Measurements from ENCODE around the gene CCDC183. TPM values are rescaled to one million over a fixed set of nuclear protein-coding genes. Genes with fewer than 3 reads are reported as not detected.

CCDC183 gene
- total RNA-seq, 1 donor: under 0.01 TPM

- H4K20me1 ChIP-seq (ENCODE audit: insufficient read depth, low read length): peaks cover 12% of the 10 kb centered on the region
- H3K4me1 ChIP-seq (ENCODE audit: insufficient read depth, low read length): peaks cover 9% of the 10 kb centered on the region
- peaks cover 7% of the 10 kb centered on the region for H3K79me2 ChIP-seq (ENCODE audit: insufficient read depth, low read length)
- TF ChIP-seq CTCF (IDR thresholded peaks at IDR 0.05; ENCODE audit: extremely low read depth, low read depth, low read length): no peak
- no peak overlapping the region for H3K4me3 ChIP-seq (ENCODE audit: insufficient read depth, low read length)
- no peak overlapping the region for H3K27ac ChIP-seq (ENCODE audit: low read depth, low read length)
- no peak overlapping the region for H2AFZ ChIP-seq (ENCODE audit: low read length)
- H3K36me3 ChIP-seq (ENCODE audit: insufficient read depth, low read length): peaks cover 15% of the 10 kb centered on the region
- DNase-seq (ENCODE audit: insufficient read length, low spot score, missing footprints): peak; percentile 85
- H3K27me3 ChIP-seq (ENCODE audit: insufficient read depth, low read length): no peaks in the 10 kb centered on the region
- H3K4me2 ChIP-seq (ENCODE audit: insufficient read depth, low read length): no peak overlapping the region
- H3K9me3 ChIP-seq (ENCODE audit: low read depth, low read length): no peaks in the 10 kb centered on the region
Observed at GRCh38 chr9:136853596-136854112, 57.5 kb downstream of the CCDC183 start.

GRCh38 chr9:136854113-136854841 lies 58.1 kb downstream of the CCDC183 start:
- Histone ChIP-seq H3K4me1 (ENCODE audit: insufficient read depth, low read length) (peaks cover 14% of the 10 kb centered on the region), H3K79me2 (ENCODE audit: insufficient read depth, low read length) (peaks cover 7% of the 10 kb centered on the region), H3K27ac (ENCODE audit: low read depth, low read length) (no peak overlapping the region), H3K9me3 (ENCODE audit: low read depth, low read length) (no peaks in the 10 kb centered on the region), H4K20me1 (ENCODE audit: insufficient read depth, low read length) (peaks cover 14% of the 10 kb centered on the region), H3K36me3 (ENCODE audit: insufficient read depth, low read length) (peaks cover 15% of the 10 kb centered on the region), H2AFZ (ENCODE audit: low read length) (no peak overlapping the region), H3K4me3 (ENCODE audit: insufficient read depth, low read length) (no peak overlapping the region), H3K27me3 (ENCODE audit: insufficient read depth, low read length) (no peaks in the 10 kb centered on the region), H3K4me2 (ENCODE audit: insufficient read depth, low read length) (no peak overlapping the region)
- TF ChIP-seq CTCF (IDR thresholded peaks at IDR 0.05; ENCODE audit: extremely low read depth, low read depth, low read length): no peak
- peak; percentile 77 for DNase-seq (ENCODE audit: insufficient read length, low spot score, missing footprints)

GRCh38 chr9:136854842-136855460 lies 58.8 kb downstream of the CCDC183 start:
- Histone ChIP-seq H3K27ac (ENCODE audit: low read depth, low read length) (no peak overlapping the region), H3K79me2 (ENCODE audit: insufficient read depth, low read length) (peaks cover 3% of the 10 kb centered on the region), H3K4me1 (ENCODE audit: insufficient read depth, low read length) (peaks cover 16% of the 10 kb centered on the region), H2AFZ (ENCODE audit: low read length) (no peak overlapping the region), H3K27me3 (ENCODE audit: insufficient read depth, low read length) (no peaks in the 10 kb centered on the region), H3K4me3 (ENCODE audit: insufficient read depth, low read length) (no peak overlapping the region), H3K4me2 (ENCODE audit: insufficient read depth, low read length) (no peak overlapping the region), H3K36me3 (ENCODE audit: insufficient read depth, low read length) (peaks cover 15% of the 10 kb centered on the region), H4K20me1 (ENCODE audit: insufficient read depth, low read length) (peaks cover 18% of the 10 kb centered on the region), H3K9me3 (ENCODE audit: low read depth, low read length) (no peaks in the 10 kb centered on the region)
- no peak for TF ChIP-seq CTCF (IDR thresholded peaks at IDR 0.05; ENCODE audit: extremely low read depth, low read depth, low read length)
- peak; percentile 67 for DNase-seq (ENCODE audit: insufficient read length, low spot score, missing footprints)

GRCh38 chr9:136855461-136856078 lies 59.4 kb downstream of the CCDC183 start:
- Histone ChIP-seq H3K4me1 (ENCODE audit: insufficient read depth, low read length) (peaks cover 11% of the 10 kb centered on the region), H3K36me3 (ENCODE audit: insufficient read depth, low read length) (peaks cover 11% of the 10 kb centered on the region), H3K9me3 (ENCODE audit: low read depth, low read length) (no peaks in the 10 kb centered on the region), H3K79me2 (ENCODE audit: insufficient read depth, low read length) (no peaks in the 10 kb centered on the region), H3K27ac (ENCODE audit: low read depth, low read length) (no peak overlapping the region), H3K4me3 (ENCODE audit: insufficient read depth, low read length) (no peak overlapping the region), H3K4me2 (ENCODE audit: insufficient read depth, low read length) (no peak overlapping the region), H4K20me1 (ENCODE audit: insufficient read depth, low read length) (peaks cover 12% of the 10 kb centered on the region), H3K27me3 (ENCODE audit: insufficient read depth, low read length) (no peaks in the 10 kb centered on the region), H2AFZ (ENCODE audit: low read length) (no peak overlapping the region)
- peak; percentile 80 for DNase-seq (ENCODE audit: insufficient read length, low spot score, missing footprints)
- no peak for TF ChIP-seq CTCF (IDR thresholded peaks at IDR 0.05; ENCODE audit: extremely low read depth, low read depth, low read length)

All from osteoblast (primary cell).